OCI-LY7 (cell line): Measurements from ENCODE around the gene COL4A1. TPM values are rescaled to one million over a fixed set of nuclear protein-coding genes. Genes with fewer than 3 reads are reported as not detected.

Source experiments
- BruUV-seq: library from RNA; stranded (reverse); fragments of 400-500 nt; replicated peaks from 2 replicates; lab custom pipeline; 2021; lab: Mats Ljungman, UMichigan
- CTCF ChIA-PET: fragments of 300-600 bp; sonication (Branson Sonifier 250); formaldehyde crosslinking; loops from one replicate; lab custom pipeline; 2022; ENCODE audit warnings: antibody characterized with exemption; ENCODE audit not compliant: unreplicated experiment; lab: Charles Lee
- POLR2A ChIA-PET: fragments of 300-600 bp; sonication (Branson Sonifier 250); formaldehyde crosslinking; loops from one replicate; lab custom pipeline; 2022; ENCODE audit warnings: antibody characterized with exemption; lab: Charles Lee
- DNase-seq: peaks from one replicate; pipeline ENCODE4 v3.0.0-alpha.2; 2015; ENCODE audit warnings: low spot score
- H2AFZ ChIP-seq: fragments of 200-600 bp; sonication (generic), shearing (Covaris generic); 2 replicates; pipeline ENCODE4 v1.6.1; 2014; ENCODE audit warnings: mild to moderate bottlenecking, antibody characterized with exemption, low read length, moderate library complexity
- H3K27ac ChIP-seq: fragments of 200-600 bp; sonication (generic); 2 replicates; pipeline ENCODE4 v1.5.1; 2014; ENCODE audit warnings: mixed run types, low read depth, mild to moderate bottlenecking, moderate library complexity, low read length, inconsistent platforms; ENCODE audit not compliant: poor library complexity, severe bottlenecking
- H3K36me3 ChIP-seq: fragments of 200-600 bp; sonication (generic); 2 replicates; pipeline ENCODE4 v1.6.1; 2014; ENCODE audit warnings: mild to moderate bottlenecking, antibody characterized with exemption, low read length, moderate library complexity, mixed read lengths; ENCODE audit not compliant: insufficient read depth
- H3K4me1 ChIP-seq: fragments of 200-600 bp; sonication (generic); 2 replicates; pipeline ENCODE4 v1.5.1; 2014; ENCODE audit warnings: mild to moderate bottlenecking, low read length; ENCODE audit not compliant: insufficient read depth, poor library complexity, severe bottlenecking
- H3K4me2 ChIP-seq: fragments of 200-600 bp; sonication (generic); 2 replicates; pipeline ENCODE4 v1.6.1; 2014; ENCODE audit warnings: mild to moderate bottlenecking, low read length
- H3K4me3 ChIP-seq: fragments of 200-600 bp; sonication (generic); 2 replicates; pipeline ENCODE4 v1.5.1; 2014; ENCODE audit warnings: mild to moderate bottlenecking, low read depth, low read length; ENCODE audit not compliant: poor library complexity, severe bottlenecking
- H3K79me2 ChIP-seq: fragments of 200-600 bp; sonication (generic); 2 replicates; pipeline ENCODE4 v1.6.1; 2016; ENCODE audit warnings: low read depth, mild to moderate bottlenecking, low read length, moderate library complexity, mixed read lengths; ENCODE audit not compliant: insufficient read depth
- H3K9me2 ChIP-seq: fragments of 200-600 bp; sonication (generic); 2 replicates; pipeline ENCODE4 v1.6.1; 2016; ENCODE audit warnings: mild to moderate bottlenecking, low read length, mixed read lengths; ENCODE audit not compliant: insufficient read depth
- H3K9me3 ChIP-seq: fragments of 200-600 bp; sonication (generic); 2 replicates; pipeline ENCODE4 v1.6.1; 2014; ENCODE audit warnings: mild to moderate bottlenecking, mixed run types, low read length, mixed read lengths
- H4K20me1 ChIP-seq: fragments of 200-600 bp; sonication (generic); 2 replicates; pipeline ENCODE4 v1.6.1; 2014; ENCODE audit warnings: mild to moderate bottlenecking, antibody characterized with exemption, low read length, moderate library complexity, mixed read lengths; ENCODE audit not compliant: insufficient read depth
- EZH2phosphoT487 ChIP-seq: fragments of 200-600 bp; sonication (generic); IDR thresholded peaks from 2 replicates; pipeline ENCODE4 v1.6.1; 2018; ENCODE audit warnings: low read depth, borderline replicate concordance, mild to moderate bottlenecking, mixed run types, antibody characterized with exemption, low read length, moderate library complexity, mixed read lengths
- intact Hi-C: fragments of 100-400 bp; cut with micrococcal nuclease; formaldehyde crosslinking; loops from one replicate; pipeline ENCODE4 v1.10.0; 2022; ENCODE audit not compliant: unreplicated experiment
- total RNA-seq, 2 experiments: library from RNA; depleted of rRNA in 1 of 2; stranded (reverse); fragments of >200 nt in 1 of 2; shearing (Covaris generic) in 1 of 2; gene quantifications; 2 replicates each; pipeline ENCODE4 v1.2.3, GENCODE V29; 2014 to 2022
- TF ChIP-seq, protein P1 (sequence below): fragments of 200-600 bp; sonication (generic); conservative IDR thresholded peaks from 2 replicates; pipeline ENCODE4 v1.5.1; 2014; ENCODE audit warnings: mild to moderate bottlenecking, antibody characterized with exemption, low read length, moderate library complexity, mixed read lengths

The COL4A1 gene
- total RNA-seq, 2 experiments from 2014 or later = 0.06 TPM; not detected in 1

DNA sequence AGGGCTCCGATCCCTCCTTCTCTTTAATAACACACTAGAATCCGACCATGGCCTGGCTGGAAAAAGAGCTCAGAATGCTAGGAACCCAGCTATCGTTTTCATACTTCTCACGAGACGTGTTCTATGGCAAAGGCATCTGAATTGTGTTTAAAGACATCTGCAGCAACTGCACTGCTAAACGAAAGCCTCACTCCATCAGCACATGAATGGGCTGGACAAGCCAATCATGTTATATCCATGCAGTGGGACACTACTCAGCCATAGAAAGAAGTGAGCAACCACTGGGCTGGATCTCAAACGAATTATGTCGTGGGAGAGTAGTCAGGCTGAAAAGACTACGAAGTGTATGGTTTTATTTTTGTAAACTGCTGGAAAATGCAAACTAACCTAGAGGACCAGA is 136.1 kb downstream of the COL4A1 start:
- H3K4me2 ChIP-seq = no peak overlapping the region
- H3K36me3 ChIP-seq = no peaks in the 10 kb centered on the region
- DNase-seq = no peak
- no peak overlapping the region for H3K27ac ChIP-seq
- no peaks in the 10 kb centered on the region for H3K79me2 ChIP-seq
- H2AFZ ChIP-seq = no peak overlapping the region
- CTCF ChIA-PET = no interaction called here
- no peak for TF ChIP-seq EZH2phosphoT487
- TF ChIP-seq, protein P1, sequence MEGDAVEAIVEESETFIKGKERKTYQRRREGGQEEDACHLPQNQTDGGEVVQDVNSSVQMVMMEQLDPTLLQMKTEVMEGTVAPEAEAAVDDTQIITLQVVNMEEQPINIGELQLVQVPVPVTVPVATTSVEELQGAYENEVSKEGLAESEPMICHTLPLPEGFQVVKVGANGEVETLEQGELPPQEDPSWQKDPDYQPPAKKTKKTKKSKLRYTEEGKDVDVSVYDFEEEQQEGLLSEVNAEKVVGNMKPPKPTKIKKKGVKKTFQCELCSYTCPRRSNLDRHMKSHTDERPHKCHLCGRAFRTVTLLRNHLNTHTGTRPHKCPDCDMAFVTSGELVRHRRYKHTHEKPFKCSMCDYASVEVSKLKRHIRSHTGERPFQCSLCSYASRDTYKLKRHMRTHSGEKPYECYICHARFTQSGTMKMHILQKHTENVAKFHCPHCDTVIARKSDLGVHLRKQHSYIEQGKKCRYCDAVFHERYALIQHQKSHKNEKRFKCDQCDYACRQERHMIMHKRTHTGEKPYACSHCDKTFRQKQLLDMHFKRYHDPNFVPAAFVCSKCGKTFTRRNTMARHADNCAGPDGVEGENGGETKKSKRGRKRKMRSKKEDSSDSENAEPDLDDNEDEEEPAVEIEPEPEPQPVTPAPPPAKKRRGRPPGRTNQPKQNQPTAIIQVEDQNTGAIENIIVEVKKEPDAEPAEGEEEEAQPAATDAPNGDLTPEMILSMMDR = no peak
- H3K4me3 ChIP-seq = no peak overlapping the region
- BruUV-seq = no TSS peak
- H3K9me3 ChIP-seq = no peaks in the 10 kb centered on the region
- intact Hi-C loops = no loop called here
- H3K4me1 ChIP-seq = no peaks in the 10 kb centered on the region
- no peaks in the 10 kb centered on the region for H3K9me2 ChIP-seq
- no peaks in the 10 kb centered on the region for H4K20me1 ChIP-seq
- POLR2A ChIA-PET = no interaction called here

DNA sequence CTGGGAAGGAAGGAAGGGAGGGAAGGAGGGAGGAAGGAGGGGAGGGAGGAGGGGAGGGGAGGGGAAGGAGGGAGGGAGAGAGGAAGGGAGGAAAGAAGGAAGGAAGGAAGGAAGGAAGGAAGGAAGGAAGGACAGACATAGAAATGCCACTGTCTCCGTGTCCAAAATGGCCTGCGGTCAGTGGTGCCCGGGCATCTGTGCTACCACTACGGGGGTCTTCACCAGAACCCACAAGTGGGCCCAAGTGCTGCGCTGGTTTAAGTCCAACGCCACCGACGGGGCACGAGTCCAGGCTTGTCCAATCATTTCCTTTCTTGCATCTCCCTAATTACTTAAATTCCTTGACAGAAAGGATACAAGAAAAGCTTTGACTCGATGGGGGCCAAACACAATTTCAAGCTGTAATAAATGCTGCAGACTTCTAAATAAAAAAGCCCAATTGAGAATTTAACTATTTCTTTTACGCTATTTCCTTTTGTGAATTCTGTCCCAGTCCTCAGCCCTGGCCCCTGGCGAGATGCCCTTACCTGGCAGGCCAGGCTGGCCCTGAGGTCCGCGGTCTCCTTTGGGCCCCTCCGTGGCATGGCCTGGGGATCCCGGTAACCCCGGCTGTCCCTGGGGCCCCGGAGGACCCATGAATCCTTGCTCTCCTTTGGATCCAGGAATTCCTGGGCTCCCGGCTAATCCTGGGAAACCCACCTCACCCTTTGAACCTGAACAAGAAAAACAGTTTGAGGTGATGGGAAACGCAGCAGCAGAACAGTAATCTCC is 136.8 kb downstream of the COL4A1 start:
- Histone ChIP-seq H3K9me2 (no peaks in the 10 kb centered on the region), H3K36me3 (no peaks in the 10 kb centered on the region), H2AFZ (no peak overlapping the region), H3K4me2 (no peak overlapping the region), H3K27ac (no peak overlapping the region), H3K79me2 (no peaks in the 10 kb centered on the region), H3K4me1 (no peaks in the 10 kb centered on the region), H3K4me3 (no peak overlapping the region), H4K20me1 (no peaks in the 10 kb centered on the region), H3K9me3 (no peaks in the 10 kb centered on the region)
- intact Hi-C loops = no loop called here
- no peak for DNase-seq
- no TSS peak for BruUV-seq
- ChIA-PET CTCF (no interaction called here), POLR2A (no interaction called here)
- TF ChIP-seq, protein P1 = no peak
- TF ChIP-seq EZH2phosphoT487 = no peak
